Measurements from ENCODE around the gene SYNGAP1. TPM values are rescaled to one million over a fixed set of nuclear protein-coding genes. Genes with fewer than 3 reads are reported as not detected.

Gene SYNGAP1
- total RNA-seq, 1 donor: 6.9 TPM

DNA sequence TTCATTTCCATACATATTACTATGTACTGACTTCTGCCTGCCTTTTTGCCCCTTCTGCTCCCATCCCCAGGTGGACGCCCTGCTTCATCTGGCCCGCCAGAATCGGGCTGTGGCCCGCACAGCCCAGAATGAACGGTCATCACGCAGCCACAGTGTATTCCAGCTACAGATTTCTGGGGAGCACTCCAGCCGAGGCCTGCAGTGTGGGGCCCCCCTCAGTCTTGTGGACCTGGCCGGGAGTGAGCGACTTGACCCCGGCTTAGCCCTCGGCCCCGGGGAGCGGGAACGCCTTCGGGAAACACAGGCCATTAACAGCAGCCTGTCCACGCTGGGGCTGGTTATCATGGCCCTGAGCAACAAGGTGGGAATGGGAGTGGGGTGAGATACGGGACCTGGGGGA lies 13.7 kb upstream of the SYNGAP1 start:
- no peak for DNase-seq (ENCODE audit: insufficient read length, low spot score, missing footprints)
- H3K36me3 ChIP-seq (ENCODE audit: insufficient read depth, low read length): peaks cover 55% of the 10 kb centered on the region
- TF ChIP-seq, protein P1, sequence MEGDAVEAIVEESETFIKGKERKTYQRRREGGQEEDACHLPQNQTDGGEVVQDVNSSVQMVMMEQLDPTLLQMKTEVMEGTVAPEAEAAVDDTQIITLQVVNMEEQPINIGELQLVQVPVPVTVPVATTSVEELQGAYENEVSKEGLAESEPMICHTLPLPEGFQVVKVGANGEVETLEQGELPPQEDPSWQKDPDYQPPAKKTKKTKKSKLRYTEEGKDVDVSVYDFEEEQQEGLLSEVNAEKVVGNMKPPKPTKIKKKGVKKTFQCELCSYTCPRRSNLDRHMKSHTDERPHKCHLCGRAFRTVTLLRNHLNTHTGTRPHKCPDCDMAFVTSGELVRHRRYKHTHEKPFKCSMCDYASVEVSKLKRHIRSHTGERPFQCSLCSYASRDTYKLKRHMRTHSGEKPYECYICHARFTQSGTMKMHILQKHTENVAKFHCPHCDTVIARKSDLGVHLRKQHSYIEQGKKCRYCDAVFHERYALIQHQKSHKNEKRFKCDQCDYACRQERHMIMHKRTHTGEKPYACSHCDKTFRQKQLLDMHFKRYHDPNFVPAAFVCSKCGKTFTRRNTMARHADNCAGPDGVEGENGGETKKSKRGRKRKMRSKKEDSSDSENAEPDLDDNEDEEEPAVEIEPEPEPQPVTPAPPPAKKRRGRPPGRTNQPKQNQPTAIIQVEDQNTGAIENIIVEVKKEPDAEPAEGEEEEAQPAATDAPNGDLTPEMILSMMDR (IDR thresholded peaks at IDR 0.05; ENCODE audit: extremely low read depth, low read depth, low read length): no peak
- no peaks in the 10 kb centered on the region for H3K27me3 ChIP-seq (ENCODE audit: insufficient read depth, low read length)
- no peaks in the 10 kb centered on the region for H4K20me1 ChIP-seq (ENCODE audit: insufficient read depth, low read length)
- H3K79me2 ChIP-seq (ENCODE audit: insufficient read depth, low read length): peaks cover 9% of the 10 kb centered on the region
- no peak overlapping the region for H2AFZ ChIP-seq (ENCODE audit: low read length)
- H3K4me3 ChIP-seq (ENCODE audit: insufficient read depth, low read length): no peak overlapping the region
- H3K4me1 ChIP-seq (ENCODE audit: insufficient read depth, low read length): peaks cover 5% of the 10 kb centered on the region
- no peak overlapping the region for H3K27ac ChIP-seq (ENCODE audit: low read depth, low read length)
- no peak overlapping the region for H3K4me2 ChIP-seq (ENCODE audit: insufficient read depth, low read length)
- no peaks in the 10 kb centered on the region for H3K9me3 ChIP-seq (ENCODE audit: low read depth, low read length)

DNA sequence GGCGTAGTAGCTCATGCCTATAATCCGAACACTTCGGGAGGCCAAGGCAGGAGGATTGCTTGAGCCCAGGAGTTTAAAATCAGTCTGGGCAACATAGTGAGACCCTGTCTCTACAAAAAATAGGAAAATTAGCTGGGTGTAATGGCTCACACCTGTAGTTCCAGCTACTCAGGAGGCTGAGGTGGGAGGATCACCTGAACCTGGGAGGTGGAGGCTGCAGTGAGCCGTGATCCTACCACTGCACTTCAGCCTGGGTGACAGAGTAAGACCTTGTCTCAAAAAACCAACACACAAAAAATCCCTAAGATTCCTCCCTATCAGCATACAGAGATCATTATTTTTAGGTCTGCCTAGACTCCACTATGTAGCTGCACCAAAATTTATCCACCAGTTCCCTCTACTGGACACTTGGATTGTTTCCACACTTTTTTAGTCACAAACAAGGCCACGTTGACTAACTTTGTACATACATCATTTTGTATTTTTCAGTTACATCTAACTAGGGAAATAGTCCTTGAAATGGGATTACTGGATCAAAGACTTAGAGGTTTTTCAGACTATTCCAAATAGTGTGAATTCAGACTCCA lies 12.6 kb upstream of the SYNGAP1 start:
- TF ChIP-seq, protein P1 (IDR thresholded peaks at IDR 0.05; ENCODE audit: extremely low read depth, low read depth, low read length): peak; percentile 37
- Histone ChIP-seq H3K27me3 (ENCODE audit: insufficient read depth, low read length) (no peaks in the 10 kb centered on the region), H3K27ac (ENCODE audit: low read depth, low read length) (peak overlapping the region; percentile 41), H3K4me3 (ENCODE audit: insufficient read depth, low read length) (no peak overlapping the region), H3K36me3 (ENCODE audit: insufficient read depth, low read length) (peaks cover 53% of the 10 kb centered on the region), H4K20me1 (ENCODE audit: insufficient read depth, low read length) (peaks cover under 1% of the 10 kb centered on the region), H3K79me2 (ENCODE audit: insufficient read depth, low read length) (peaks cover 16% of the 10 kb centered on the region), H2AFZ (ENCODE audit: low read length) (peak overlapping the region; percentile 80), H3K9me3 (ENCODE audit: low read depth, low read length) (no peaks in the 10 kb centered on the region), H3K4me2 (ENCODE audit: insufficient read depth, low read length) (no peak overlapping the region), H3K4me1 (ENCODE audit: insufficient read depth, low read length) (peaks cover 8% of the 10 kb centered on the region)
- peak; percentile 95 for DNase-seq (ENCODE audit: insufficient read length, low spot score, missing footprints)

DNA sequence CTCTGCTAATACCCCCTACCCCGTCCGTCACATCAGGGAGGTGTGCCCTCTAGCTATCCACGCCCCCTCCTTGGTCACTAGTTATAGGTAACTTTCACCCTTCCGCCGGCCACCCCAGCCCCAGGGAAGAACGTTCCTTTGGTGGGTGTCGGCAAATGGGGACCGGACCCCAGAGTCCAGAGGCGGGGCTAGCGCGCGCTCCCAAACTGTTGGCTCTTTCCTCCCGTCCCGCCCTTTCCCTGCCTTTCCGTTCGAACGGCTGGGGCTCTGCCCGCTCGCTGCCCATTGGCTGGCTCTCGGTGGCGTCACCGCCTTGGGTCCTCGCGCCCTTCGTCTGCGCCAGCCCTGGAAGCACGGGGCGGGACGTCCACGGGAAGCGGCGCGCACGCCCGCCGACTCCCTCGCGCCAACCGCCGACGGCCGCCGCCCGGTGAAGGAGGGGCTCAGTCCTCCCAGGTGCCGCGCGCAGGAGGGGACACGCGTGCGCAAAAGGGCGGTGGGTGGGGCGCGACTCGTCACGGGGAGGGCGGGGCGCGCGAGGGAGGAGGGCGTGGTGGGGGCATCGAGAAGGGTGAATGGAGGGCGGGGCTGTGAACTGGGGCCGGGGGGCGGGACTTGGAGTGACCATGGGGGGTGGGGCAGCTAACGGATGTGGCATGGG lies 9.7 kb upstream of the SYNGAP1 start:
- H3K27ac ChIP-seq (ENCODE audit: low read depth, low read length): peak overlapping the region; percentile 82
- H3K9me3 ChIP-seq (ENCODE audit: low read depth, low read length): no peaks in the 10 kb centered on the region
- H3K4me2 ChIP-seq (ENCODE audit: insufficient read depth, low read length): peak overlapping the region; percentile 98
- peaks cover 53% of the 10 kb centered on the region for H3K36me3 ChIP-seq (ENCODE audit: insufficient read depth, low read length)
- peaks cover 42% of the 10 kb centered on the region for H3K79me2 ChIP-seq (ENCODE audit: insufficient read depth, low read length)
- peak; percentile 100 for DNase-seq (ENCODE audit: insufficient read length, low spot score, missing footprints)
- peaks cover 15% of the 10 kb centered on the region for H4K20me1 ChIP-seq (ENCODE audit: insufficient read depth, low read length)
- H3K4me3 ChIP-seq (ENCODE audit: insufficient read depth, low read length): peak overlapping the region; percentile 91
- H3K27me3 ChIP-seq (ENCODE audit: insufficient read depth, low read length): no peaks in the 10 kb centered on the region
- TF ChIP-seq, protein P1 (IDR thresholded peaks at IDR 0.05; ENCODE audit: extremely low read depth, low read depth, low read length): no peak
- H2AFZ ChIP-seq (ENCODE audit: low read length): peak overlapping the region; percentile 98
- H3K4me1 ChIP-seq (ENCODE audit: insufficient read depth, low read length): peaks cover 13% of the 10 kb centered on the region

All from osteoblast (primary cell).